WTC11 (cell line): ENCODE results near the gene MARK2. TPM values are rescaled to one million over a fixed set of nuclear protein-coding genes. Genes with fewer than 3 reads are reported as not detected.

Experiments
- ATAC-seq: fragments of 200-7000 bp; cut with Tn5 transposase; 2 replicates; pipeline ENCODE4 v1.10.0; 2021; ENCODE audit warnings: mild to moderate bottlenecking, moderate library complexity
- CTCF ChIA-PET: fragments of 300-600 bp; sonication (Branson Sonifier 250); formaldehyde crosslinking; loops from one replicate; lab custom pipeline; 2021; ENCODE audit warnings: antibody characterized with exemption; lab: Charles Lee
- POLR2A ChIA-PET: fragments of 350-600 bp; sonication (Branson Sonifier 250); formaldehyde crosslinking; loops from one replicate; lab custom pipeline; 2021; ENCODE audit warnings: antibody characterized with exemption; lab: Charles Lee
- DNase-seq: peaks from one replicate; pipeline ENCODE4 v3.0.0; 2021; ENCODE audit warnings: low spot score
- H3K27ac Mint-ChIP-seq: 2 replicates; pipeline ENCODE4 v1.8.0; 2021; ENCODE audit warnings: mixed read lengths
- H3K27me3 Mint-ChIP-seq: 2 replicates; pipeline ENCODE4 v1.8.0; 2021; ENCODE audit warnings: low read depth, mild to moderate bottlenecking, moderate library complexity, mixed read lengths
- H3K36me3 Mint-ChIP-seq: 2 replicates; pipeline ENCODE4 v1.8.0; 2021; ENCODE audit warnings: mixed read lengths
- H3K4me1 Mint-ChIP-seq: 2 replicates; pipeline ENCODE4 v1.8.0; 2022; ENCODE audit warnings: mixed read lengths
- H3K4me3 Mint-ChIP-seq: 2 replicates; pipeline ENCODE4 v1.8.0; 2021; ENCODE audit warnings: mild to moderate bottlenecking, moderate library complexity, mixed read lengths
- H3K9me3 Mint-ChIP-seq: 2 replicates; pipeline ENCODE4 v1.8.0; 2021; ENCODE audit warnings: mixed read lengths
- ATF1 ChIP-seq: sonication (generic); formaldehyde crosslinking; IDR thresholded peaks from 2 replicates; pipeline ENCODE4 v1.8.1; 2023; ENCODE audit warnings: mild to moderate bottlenecking, moderate library complexity, missing genetic modification reagents
- CBFB ChIP-seq: sonication (generic); formaldehyde crosslinking; IDR thresholded peaks from 2 replicates; pipeline ENCODE4 v1.8.1; 2022; ENCODE audit warnings: mild to moderate bottlenecking, low read depth, missing genetic modification reagents
- FOXJ3 ChIP-seq: sonication (generic); formaldehyde crosslinking; IDR thresholded peaks from 2 replicates; pipeline ENCODE4 v1.9.0; 2021; ENCODE audit warnings: missing genetic modification reagents, mild to moderate bottlenecking, borderline replicate concordance
- GABPB1 ChIP-seq: sonication (generic); formaldehyde crosslinking; IDR thresholded peaks from 2 replicates; pipeline ENCODE4 v1.8.1; 2023; ENCODE audit warnings: mild to moderate bottlenecking, missing genetic modification reagents
- GRHL2 ChIP-seq: fragments of 250-450 bp; sonication (Bioruptor Pico); IDR thresholded peaks from 2 replicates; pipeline ENCODE4 v1.8.0; 2022; ENCODE audit warnings: mild to moderate bottlenecking, moderate library complexity; ENCODE audit not compliant: insufficient replicate concordance, severe bottlenecking
- NFE2L1 ChIP-seq: sonication (generic); formaldehyde crosslinking; IDR thresholded peaks from 2 replicates; pipeline ENCODE4 v1.8.1; 2023; ENCODE audit warnings: missing genetic modification reagents
- SMAD3 ChIP-seq: sonication (generic); formaldehyde crosslinking; IDR thresholded peaks from 2 replicates; pipeline ENCODE4 v1.8.0; 2022; ENCODE audit warnings: missing genetic modification reagents, mild to moderate bottlenecking, borderline replicate concordance
- ZNF138 ChIP-seq: sonication (generic); formaldehyde crosslinking; conservative IDR thresholded peaks from 2 replicates; pipeline ENCODE4 v1.8.1; 2022; ENCODE audit warnings: mild to moderate bottlenecking, moderate library complexity, missing genetic modification reagents
- ZNF232 ChIP-seq: sonication (generic); formaldehyde crosslinking; IDR thresholded peaks from 2 replicates; pipeline ENCODE4 v1.8.0; 2022; ENCODE audit warnings: mild to moderate bottlenecking, missing genetic modification reagents
- ZNF671 ChIP-seq: fragments of 250-450 bp; sonication (Bioruptor Pico); IDR thresholded peaks from 2 replicates; pipeline ENCODE4 v1.8.0; 2021; ENCODE audit warnings: mild to moderate bottlenecking
- total RNA-seq: library from RNA; stranded (reverse); gene quantifications from 3 replicates; pipeline ENCODE4 v1.2.3, GENCODE V29; 2021
- TF ChIP-seq, protein P1 (sequence below): sonication (generic); formaldehyde crosslinking; IDR thresholded peaks from 2 replicates; pipeline ENCODE4 v1.8.1; 2023; ENCODE audit warnings: mild to moderate bottlenecking, moderate library complexity, missing genetic modification reagents
- TF ChIP-seq, protein P2 (sequence below): sonication (generic); formaldehyde crosslinking; conservative IDR thresholded peaks from 2 replicates; pipeline ENCODE4 v1.8.1; 2023; ENCODE audit warnings: mild to moderate bottlenecking, low read depth, missing genetic modification reagents, moderate library complexity
- TF ChIP-seq, protein P3 (sequence below): fragments of 250-450 bp; sonication (Bioruptor Pico); IDR thresholded peaks from 2 replicates; pipeline ENCODE4 v1.9.0; 2021; ENCODE audit warnings: mild to moderate bottlenecking
- TF ChIP-seq, protein P4 (sequence below): sonication (generic); formaldehyde crosslinking; IDR thresholded peaks from 2 replicates; pipeline ENCODE4 v1.8.1; 2023; ENCODE audit warnings: mild to moderate bottlenecking, missing genetic modification reagents, moderate library complexity
- TF ChIP-seq, protein P5 (sequence below): sonication (generic); formaldehyde crosslinking; IDR thresholded peaks from 2 replicates; pipeline ENCODE4 v1.8.0; 2023; ENCODE audit warnings: missing genetic modification reagents
- TF ChIP-seq, protein P6 (sequence below): fragments of 250-450 bp; sonication (Bioruptor Pico); IDR thresholded peaks from 2 replicates; pipeline ENCODE4 v1.8.0; 2021; ENCODE audit warnings: mild to moderate bottlenecking
- TF ChIP-seq, protein P7 (sequence below): fragments of 250-450 bp; sonication (Bioruptor Pico); IDR thresholded peaks from 2 replicates; pipeline ENCODE4 v1.9.0; 2021; ENCODE audit warnings: moderate library complexity, mild to moderate bottlenecking, inconsistent platforms, borderline replicate concordance

MARK2 gene
- total RNA-seq, 1 experiment from 2014 or later = 57.4 TPM

DNA sequence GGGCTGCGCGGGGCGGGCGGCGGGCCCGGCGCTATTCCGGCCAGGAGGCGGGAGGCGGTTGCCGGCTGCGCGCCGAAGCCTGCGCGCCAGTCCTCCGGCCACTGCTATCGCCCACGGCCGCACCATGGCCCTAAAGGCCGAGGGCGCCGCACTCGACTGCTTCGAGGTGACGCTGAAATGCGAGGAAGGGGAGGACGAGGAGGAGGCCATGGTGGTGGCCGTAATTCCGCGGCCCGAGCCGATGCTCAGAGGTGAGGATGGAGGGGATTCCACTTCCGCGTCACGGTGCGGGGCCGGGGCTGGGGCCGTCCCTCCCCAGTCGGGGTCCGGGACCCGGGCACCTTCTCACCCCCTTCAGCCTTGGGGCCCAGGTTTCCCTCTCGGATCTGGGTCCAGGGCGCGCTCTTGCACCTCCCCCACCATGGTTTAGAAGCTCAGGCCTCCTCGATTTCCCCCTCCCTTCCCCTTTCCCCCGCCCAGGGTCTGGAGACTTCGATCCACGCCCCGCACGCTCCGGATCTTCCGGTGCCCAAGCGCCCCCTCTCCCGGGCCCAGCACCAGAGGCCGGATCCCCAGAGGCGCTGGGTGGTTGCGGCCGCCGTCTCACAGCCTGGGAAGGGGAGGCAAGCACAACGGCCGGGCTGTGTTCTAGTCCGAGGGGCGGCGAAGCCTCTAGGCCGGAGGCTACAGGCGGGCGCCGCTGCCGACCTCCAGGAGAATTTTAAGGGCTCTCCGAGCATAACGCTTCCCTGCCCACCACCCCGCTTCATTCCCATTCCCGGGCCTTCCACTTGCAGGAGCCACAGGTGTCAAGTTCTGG is 25.1 kb upstream of the MARK2 start (continued):
- TF ChIP-seq, protein P1, sequence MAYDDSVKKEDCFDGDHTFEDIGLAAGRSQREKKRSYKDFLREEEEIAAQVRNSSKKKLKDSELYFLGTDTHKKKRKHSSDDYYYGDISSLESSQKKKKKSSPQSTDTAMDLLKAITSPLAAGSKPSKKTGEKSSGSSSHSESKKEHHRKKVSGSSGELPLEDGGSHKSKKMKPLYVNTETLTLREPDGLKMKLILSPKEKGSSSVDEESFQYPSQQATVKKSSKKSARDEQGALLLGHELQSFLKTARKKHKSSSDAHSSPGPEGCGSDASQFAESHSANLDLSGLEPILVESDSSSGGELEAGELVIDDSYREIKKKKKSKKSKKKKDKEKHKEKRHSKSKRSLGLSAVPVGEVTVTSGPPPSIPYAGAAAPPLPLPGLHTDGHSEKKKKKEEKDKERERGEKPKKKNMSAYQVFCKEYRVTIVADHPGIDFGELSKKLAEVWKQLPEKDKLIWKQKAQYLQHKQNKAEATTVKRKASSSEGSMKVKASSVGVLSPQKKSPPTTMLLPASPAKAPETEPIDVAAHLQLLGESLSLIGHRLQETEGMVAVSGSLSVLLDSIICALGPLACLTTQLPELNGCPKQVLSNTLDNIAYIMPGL = peak; percentile 41; the same call in 1 of the 2 replicates
- no peak for TF ChIP-seq ATF1 (CRISPR knock-in tag)
- TF ChIP-seq, protein P2, sequence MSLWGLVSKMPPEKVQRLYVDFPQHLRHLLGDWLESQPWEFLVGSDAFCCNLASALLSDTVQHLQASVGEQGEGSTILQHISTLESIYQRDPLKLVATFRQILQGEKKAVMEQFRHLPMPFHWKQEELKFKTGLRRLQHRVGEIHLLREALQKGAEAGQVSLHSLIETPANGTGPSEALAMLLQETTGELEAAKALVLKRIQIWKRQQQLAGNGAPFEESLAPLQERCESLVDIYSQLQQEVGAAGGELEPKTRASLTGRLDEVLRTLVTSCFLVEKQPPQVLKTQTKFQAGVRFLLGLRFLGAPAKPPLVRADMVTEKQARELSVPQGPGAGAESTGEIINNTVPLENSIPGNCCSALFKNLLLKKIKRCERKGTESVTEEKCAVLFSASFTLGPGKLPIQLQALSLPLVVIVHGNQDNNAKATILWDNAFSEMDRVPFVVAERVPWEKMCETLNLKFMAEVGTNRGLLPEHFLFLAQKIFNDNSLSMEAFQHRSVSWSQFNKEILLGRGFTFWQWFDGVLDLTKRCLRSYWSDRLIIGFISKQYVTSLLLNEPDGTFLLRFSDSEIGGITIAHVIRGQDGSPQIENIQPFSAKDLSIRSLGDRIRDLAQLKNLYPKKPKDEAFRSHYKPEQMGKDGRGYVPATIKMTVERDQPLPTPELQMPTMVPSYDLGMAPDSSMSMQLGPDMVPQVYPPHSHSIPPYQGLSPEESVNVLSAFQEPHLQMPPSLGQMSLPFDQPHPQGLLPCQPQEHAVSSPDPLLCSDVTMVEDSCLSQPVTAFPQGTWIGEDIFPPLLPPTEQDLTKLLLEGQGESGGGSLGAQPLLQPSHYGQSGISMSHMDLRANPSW (CRISPR knock-in tag) = no peak
- no peak for TF ChIP-seq ZNF138 (CRISPR knock-in tag)

DNA sequence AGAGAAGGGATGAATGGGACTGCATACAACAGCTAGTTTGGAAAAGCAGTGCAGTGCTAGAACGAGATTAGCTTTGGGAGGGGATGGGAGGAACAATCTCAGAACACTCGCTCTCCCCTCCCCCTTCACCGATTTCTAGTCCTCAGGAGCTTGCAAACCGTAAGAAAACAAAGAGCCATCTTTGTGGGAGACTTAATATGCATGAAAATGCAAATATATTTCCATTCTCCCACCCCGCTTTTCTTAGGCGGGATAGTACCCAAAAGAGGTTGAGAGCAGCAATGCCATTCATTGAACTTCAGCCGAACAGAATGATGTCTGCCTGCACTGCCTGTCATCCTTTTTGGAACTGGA is 24.6 kb upstream of the MARK2 start:
- Mint-ChIP-seq H3K27me3 (peaks cover 15% of the 10 kb centered on the region), H3K27ac (peak overlapping the region; percentile 73), H3K4me1 (peaks cover 32% of the 10 kb centered on the region), H3K4me3 (peak overlapping the region; percentile 89), H3K36me3 (peaks cover 38% of the 10 kb centered on the region), H3K9me3 (no peaks in the 10 kb centered on the region)
- ATAC-seq (peak; percentile 6; the same call in 1 of the 2 replicates), DNase-seq (no peak)
- ChIA-PET CTCF (interaction anchor here (0.7 to 1.5 kb wide), 4 partner anchors 16 to 131 kb away, joined by 3 to 6 read pairs (median 3); partner anchors contain the start of gene ZFTA), POLR2A (interaction anchor here (0.6 to 1.0 kb wide), 5 partner anchors 22 to 1001 kb away, joined by 3 to 7 read pairs (median 3); partner anchors contain the start of gene ZFTA)
- TF ChIP-seq, protein P3, sequence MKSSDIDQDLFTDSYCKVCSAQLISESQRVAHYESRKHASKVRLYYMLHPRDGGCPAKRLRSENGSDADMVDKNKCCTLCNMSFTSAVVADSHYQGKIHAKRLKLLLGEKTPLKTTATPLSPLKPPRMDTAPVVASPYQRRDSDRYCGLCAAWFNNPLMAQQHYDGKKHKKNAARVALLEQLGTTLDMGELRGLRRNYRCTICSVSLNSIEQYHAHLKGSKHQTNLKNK = no peak
- TF ChIP-seq, protein P4, sequence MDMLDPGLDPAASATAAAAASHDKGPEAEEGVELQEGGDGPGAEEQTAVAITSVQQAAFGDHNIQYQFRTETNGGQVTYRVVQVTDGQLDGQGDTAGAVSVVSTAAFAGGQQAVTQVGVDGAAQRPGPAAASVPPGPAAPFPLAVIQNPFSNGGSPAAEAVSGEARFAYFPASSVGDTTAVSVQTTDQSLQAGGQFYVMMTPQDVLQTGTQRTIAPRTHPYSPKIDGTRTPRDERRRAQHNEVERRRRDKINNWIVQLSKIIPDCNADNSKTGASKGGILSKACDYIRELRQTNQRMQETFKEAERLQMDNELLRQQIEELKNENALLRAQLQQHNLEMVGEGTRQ = no peak
- TF ChIP-seq, protein P5, sequence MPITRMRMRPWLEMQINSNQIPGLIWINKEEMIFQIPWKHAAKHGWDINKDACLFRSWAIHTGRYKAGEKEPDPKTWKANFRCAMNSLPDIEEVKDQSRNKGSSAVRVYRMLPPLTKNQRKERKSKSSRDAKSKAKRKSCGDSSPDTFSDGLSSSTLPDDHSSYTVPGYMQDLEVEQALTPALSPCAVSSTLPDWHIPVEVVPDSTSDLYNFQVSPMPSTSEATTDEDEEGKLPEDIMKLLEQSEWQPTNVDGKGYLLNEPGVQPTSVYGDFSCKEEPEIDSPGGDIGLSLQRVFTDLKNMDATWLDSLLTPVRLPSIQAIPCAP = no peak
- TF ChIP-seq CBFB (CRISPR knock-in tag) (no peak), NFE2L1 (no peak)
- TF ChIP-seq, protein P6, sequence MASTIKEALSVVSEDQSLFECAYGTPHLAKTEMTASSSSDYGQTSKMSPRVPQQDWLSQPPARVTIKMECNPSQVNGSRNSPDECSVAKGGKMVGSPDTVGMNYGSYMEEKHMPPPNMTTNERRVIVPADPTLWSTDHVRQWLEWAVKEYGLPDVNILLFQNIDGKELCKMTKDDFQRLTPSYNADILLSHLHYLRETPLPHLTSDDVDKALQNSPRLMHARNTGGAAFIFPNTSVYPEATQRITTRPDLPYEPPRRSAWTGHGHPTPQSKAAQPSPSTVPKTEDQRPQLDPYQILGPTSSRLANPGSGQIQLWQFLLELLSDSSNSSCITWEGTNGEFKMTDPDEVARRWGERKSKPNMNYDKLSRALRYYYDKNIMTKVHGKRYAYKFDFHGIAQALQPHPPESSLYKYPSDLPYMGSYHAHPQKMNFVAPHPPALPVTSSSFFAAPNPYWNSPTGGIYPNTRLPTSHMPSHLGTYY (CRISPR knock-in tag) = no peak

DNA sequence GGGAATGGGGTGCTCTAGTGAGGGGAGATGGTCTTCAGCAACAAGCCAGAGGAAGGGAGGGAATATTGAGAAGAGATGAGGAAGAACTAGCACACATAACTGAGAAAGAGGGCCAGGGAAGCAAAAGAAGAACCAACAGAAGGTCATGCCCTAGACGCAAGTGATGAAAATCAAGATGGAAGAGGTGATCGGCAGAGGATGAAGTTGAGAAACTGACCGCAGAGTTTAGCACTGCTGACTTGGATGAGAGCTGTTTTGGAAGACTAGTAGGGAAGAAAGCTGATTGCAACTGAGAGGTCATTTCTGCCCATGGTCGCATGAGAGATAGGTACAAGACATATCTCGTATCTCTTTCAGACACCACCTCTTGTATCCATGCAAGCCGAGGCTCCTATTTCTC is 22.7 kb upstream of the MARK2 start:
- ChIA-PET CTCF (no interaction called here), POLR2A (interaction anchor here (0.9 kb wide), 1 partner anchor 95 kb away, joined by 3 read pairs; no protein-coding TSS in a partner anchor)
- ATAC-seq (no peak), DNase-seq (no peak)
- H3K4me3 Mint-ChIP-seq = no peak overlapping the region
- H3K9me3 Mint-ChIP-seq = no peaks in the 10 kb centered on the region
- H3K27me3 Mint-ChIP-seq = peaks cover 15% of the 10 kb centered on the region
- peaks cover 54% of the 10 kb centered on the region for H3K36me3 Mint-ChIP-seq
- H3K27ac Mint-ChIP-seq = no peak overlapping the region
- peaks cover 32% of the 10 kb centered on the region for H3K4me1 Mint-ChIP-seq
- TF ChIP-seq, protein P7, sequence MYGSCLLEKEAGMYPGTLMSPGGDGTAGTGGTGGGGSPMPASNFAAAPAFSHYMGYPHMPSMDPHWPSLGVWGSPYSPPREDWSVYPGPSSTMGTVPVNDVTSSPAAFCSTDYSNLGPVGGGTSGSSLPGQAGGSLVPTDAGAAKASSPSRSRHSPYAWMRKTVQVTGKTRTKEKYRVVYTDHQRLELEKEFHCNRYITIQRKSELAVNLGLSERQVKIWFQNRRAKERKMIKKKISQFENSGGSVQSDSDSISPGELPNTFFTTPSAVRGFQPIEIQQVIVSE = no peak
- TF ChIP-seq FOXJ3 (CRISPR knock-in tag) (no peak), SMAD3 (CRISPR knock-in tag) (no peak), GABPB1 (CRISPR knock-in tag) (no peak), CBFB (CRISPR knock-in tag) (no peak), ZNF671 (CRISPR knock-in tag) (no peak), GRHL2 (CRISPR knock-in tag) (no peak), ZNF232 (CRISPR knock-in tag) (no peak)
- TF ChIP-seq, protein P1 = no peak
- TF ChIP-seq, protein P2 (CRISPR knock-in tag) = no peak
